ENCODE results near the gene ADAMTSL3.

- no peak for TF ChIP-seq CTCF (IDR thresholded peaks at IDR 0.05; ENCODE audit: insufficient read depth, low read length, poor library complexity, severe bottlenecking)
- no peak for TF ChIP-seq EZH2phosphoT487 (conservative IDR thresholded peaks at IDR 0.05; ENCODE audit: low read length)
Observed at GRCh38 chr15:84006421-84006820, 352.5 kb downstream of the ADAMTSL3 start.

All from SU-DHL-6 (cell line).